ENCODE data around the gene NHSL2.

GRCh38 chrX:72122621-72123337, 212.1 kb downstream of the NHSL2 start:
- TF ChIP-seq CTCF (IDR thresholded peaks at IDR 0.05 in 8 of 11, conservative IDR thresholded peaks at IDR 0.05 in 3 of 11): no peak
- no peak for TF ChIP-seq POLR2A (IDR thresholded peaks at IDR 0.05)

All from spleen (tissue), 7 donors.